Measurements from ENCODE around the gene PRRT1B.

DNA sequence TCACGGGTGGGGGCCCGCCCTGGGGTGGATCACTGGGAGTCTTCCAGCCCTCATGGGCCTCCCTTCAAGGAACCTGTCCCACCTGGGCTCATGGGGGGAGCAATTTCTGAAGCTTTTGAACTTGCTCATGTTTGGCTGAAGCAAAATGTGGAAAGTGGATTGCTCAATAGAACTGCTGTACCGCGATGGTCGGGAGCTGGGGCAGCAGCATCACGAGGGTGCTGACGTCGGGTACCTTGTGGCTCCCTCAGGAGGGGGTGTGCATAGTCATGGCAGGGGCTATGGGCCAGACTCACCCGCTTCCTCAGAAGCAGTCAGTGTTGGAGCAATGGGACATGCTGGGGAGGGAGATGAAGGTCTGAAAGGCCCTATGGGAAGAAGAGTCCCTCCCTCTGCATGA, 57.9 kb downstream of the PRRT1B start:
- TF ChIP-seq, protein P1, sequence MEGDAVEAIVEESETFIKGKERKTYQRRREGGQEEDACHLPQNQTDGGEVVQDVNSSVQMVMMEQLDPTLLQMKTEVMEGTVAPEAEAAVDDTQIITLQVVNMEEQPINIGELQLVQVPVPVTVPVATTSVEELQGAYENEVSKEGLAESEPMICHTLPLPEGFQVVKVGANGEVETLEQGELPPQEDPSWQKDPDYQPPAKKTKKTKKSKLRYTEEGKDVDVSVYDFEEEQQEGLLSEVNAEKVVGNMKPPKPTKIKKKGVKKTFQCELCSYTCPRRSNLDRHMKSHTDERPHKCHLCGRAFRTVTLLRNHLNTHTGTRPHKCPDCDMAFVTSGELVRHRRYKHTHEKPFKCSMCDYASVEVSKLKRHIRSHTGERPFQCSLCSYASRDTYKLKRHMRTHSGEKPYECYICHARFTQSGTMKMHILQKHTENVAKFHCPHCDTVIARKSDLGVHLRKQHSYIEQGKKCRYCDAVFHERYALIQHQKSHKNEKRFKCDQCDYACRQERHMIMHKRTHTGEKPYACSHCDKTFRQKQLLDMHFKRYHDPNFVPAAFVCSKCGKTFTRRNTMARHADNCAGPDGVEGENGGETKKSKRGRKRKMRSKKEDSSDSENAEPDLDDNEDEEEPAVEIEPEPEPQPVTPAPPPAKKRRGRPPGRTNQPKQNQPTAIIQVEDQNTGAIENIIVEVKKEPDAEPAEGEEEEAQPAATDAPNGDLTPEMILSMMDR (IDR thresholded peaks at IDR 0.05), result no peak
- TF ChIP-seq EP300 (IDR thresholded peaks at IDR 0.05; ENCODE audit: low read depth) (no peak), POLR2A (IDR thresholded peaks at IDR 0.05) (no peak), POLR2AphosphoS5 (IDR thresholded peaks at IDR 0.05) (no peak)

Data from transverse colon (tissue), 4 donors.